ENCODE data around the gene TMEM163.

The TMEM163 gene

DNA sequence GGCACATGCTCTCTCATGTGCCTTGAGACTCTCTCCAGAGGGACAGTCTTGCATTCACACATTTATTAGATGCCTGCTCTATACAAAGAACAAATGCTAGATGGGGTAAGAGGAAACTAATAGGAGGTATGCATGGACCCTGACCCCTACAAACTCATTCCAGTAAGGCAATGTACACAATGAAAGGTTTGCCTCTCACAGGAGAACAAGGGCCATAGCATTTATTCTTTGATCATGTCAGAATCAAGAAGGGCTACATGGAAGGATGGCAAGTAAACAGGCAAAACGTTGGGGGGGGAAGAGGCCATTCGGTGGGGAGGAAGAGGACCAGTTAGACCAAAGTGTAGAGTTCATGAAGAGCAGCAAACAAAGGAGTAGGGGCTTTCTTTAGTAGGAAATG lies 130.2 kb downstream of the TMEM163 start:
- no peak overlapping the region for H3K4me3 ChIP-seq (ENCODE audit: low read depth, low read length)
- DNase-seq (ENCODE audit: low read depth): no peak
- TF ChIP-seq CTCF (IDR thresholded peaks at IDR 0.05; ENCODE audit: control insufficient read depth, extremely low read depth, insufficient read depth): no peak

- no peak for DNase-seq (ENCODE audit: low read depth)
- H3K4me3 ChIP-seq (ENCODE audit: low read depth, low read length): no peak overlapping the region
These were observed 132.4 kb downstream of the TMEM163 start for GRCh38 chr2:134586326-134586965.

DNA sequence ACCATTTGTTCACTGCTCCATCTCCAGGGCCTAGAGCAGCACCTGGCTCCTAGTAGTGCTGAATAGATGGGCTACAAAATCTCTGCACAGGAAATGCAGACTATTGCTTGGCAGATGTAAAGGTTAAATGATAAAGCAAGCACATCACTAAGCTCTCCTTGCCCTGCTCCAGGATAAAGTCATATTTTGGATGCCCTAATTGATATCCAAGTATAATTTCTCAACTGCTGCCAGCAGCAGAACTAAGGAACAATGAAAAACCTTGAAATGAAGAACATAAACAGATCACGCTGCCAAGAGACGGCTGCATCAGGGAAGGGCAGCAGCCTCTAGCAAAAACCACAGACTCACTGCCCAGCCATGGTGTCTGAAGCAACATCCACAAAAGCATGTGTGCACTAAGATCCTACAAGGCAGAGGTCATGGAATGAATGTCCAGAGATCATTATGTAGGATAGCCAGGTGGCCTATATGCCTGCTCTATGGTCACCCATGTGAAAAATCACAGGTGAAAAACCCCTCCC lies 134.7 kb downstream of the TMEM163 start:
- no peak for TF ChIP-seq CTCF (IDR thresholded peaks at IDR 0.05; ENCODE audit: control insufficient read depth, extremely low read depth, insufficient read depth)
- H3K4me3 ChIP-seq (ENCODE audit: low read depth, low read length): no peak overlapping the region
- no peak for DNase-seq (ENCODE audit: low read depth)

More at GRCh38 chr2:134586326-134586965, 132.4 kb downstream of the TMEM163 start:
- TF ChIP-seq CTCF (IDR thresholded peaks at IDR 0.05; ENCODE audit: control insufficient read depth, extremely low read depth, insufficient read depth): no peak

DNA sequence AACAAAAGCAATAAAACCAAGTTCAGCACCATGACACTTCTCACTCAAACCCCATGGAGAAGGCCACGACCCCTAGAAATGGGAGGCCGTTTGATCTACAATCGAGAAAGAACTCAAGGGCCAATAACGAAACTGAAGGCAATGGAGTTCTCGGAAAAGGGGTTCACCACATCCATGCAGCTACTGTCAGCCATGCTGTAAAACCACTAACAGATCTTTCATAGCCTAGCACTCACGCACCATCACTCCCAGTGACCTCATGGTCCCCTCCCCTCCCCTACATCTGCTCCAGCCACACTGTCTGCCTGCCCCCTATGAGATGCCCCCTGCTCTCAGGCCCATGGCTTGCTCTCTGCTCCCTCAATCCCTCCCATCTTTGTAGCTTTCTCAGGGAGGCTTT lies 135.3 kb downstream of the TMEM163 start:
- TF ChIP-seq CTCF (IDR thresholded peaks at IDR 0.05; ENCODE audit: control insufficient read depth, extremely low read depth, insufficient read depth): no peak
- DNase-seq (ENCODE audit: low read depth): no peak
- H3K4me3 ChIP-seq (ENCODE audit: low read depth, low read length): no peak overlapping the region

- no peak overlapping the region for H3K4me3 ChIP-seq (ENCODE audit: low read depth, low read length)
- no peak for DNase-seq (ENCODE audit: low read depth)
- TF ChIP-seq CTCF (IDR thresholded peaks at IDR 0.05; ENCODE audit: control insufficient read depth, extremely low read depth, insufficient read depth): no peak
These were observed 136.3 kb downstream of the TMEM163 start for GRCh38 chr2:134582547-134582899.

- H3K4me3 ChIP-seq (ENCODE audit: low read depth, low read length): no peak overlapping the region
- no peak for TF ChIP-seq CTCF (IDR thresholded peaks at IDR 0.05; ENCODE audit: control insufficient read depth, extremely low read depth, insufficient read depth)
- DNase-seq (ENCODE audit: low read depth): no peak
These were observed 136.8 kb downstream of the TMEM163 start for GRCh38 chr2:134581877-134582546.

Measured in LNCaP clone FGC (cell line).